GM21360 (cell line): Measurements from ENCODE around the gene NPR2.
A peak's percentile ranks its signal among the peaks of the same experiment; 100 is the strongest.

Experiments used
- ATAC-seq: cut with Tn5 transposase; IDR thresholded peaks from one replicate; pipeline ENCODE4 v1.9.1; 2021; ENCODE audit warnings: mild to moderate bottlenecking, moderate library complexity; ENCODE audit not compliant: unreplicated experiment

NPR2 gene

GRCh38 chr9:35798658-35799374, 7.4 kb downstream of the NPR2 start:
- ATAC-seq = peak; percentile 46

GRCh38 chr9:35800530-35800929, 9.1 kb downstream of the NPR2 start:
- ATAC-seq = no peak

GRCh38 chr9:35801328-35802128, 10.1 kb downstream of the NPR2 start:
- ATAC-seq = no peak

- no peak for ATAC-seq
Measured at GRCh38 chr9:35806101-35806500, 14.7 kb downstream of the NPR2 start.

- ATAC-seq = no peak
Measured at GRCh38 chr9:35808433-35808832, 17.0 kb downstream of the NPR2 start.

GRCh38 chr9:35810122-35810521, 18.7 kb downstream of the NPR2 start:
- no peak for ATAC-seq

- no peak for ATAC-seq
Measured at GRCh38 chr9:35811381-35812024, 20.1 kb downstream of the NPR2 start.

GRCh38 chr9:35812025-35812602, 20.7 kb downstream of the NPR2 start, which contains the start of gene SPAG8:
Gene SPAG8 (minus strand): TSS chr9:35812262. CDS start chr9:35812147, 115 bp downstream.
- peak; percentile 48 for ATAC-seq

- ATAC-seq = no peak
Measured at GRCh38 chr9:35813434-35814105, 22.2 kb downstream of the NPR2 start.

- ATAC-seq = peak; percentile 13
Measured at GRCh38 chr9:35814106-35814840, 22.9 kb downstream of the NPR2 start.

- peak; percentile 72 for ATAC-seq
Measured at GRCh38 chr9:35814841-35815543, 23.6 kb downstream of the NPR2 start, which contains the start of gene HINT2. Gene HINT2 (minus strand): TSS chr9:35815042. CDS start chr9:35814979, 63 bp downstream.

GRCh38 chr9:35816708-35817107, 25.3 kb downstream of the NPR2 start:
- ATAC-seq = no peak

GRCh38 chr9:35818341-35818740, 26.9 kb downstream of the NPR2 start:
- no peak for ATAC-seq

GRCh38 chr9:35820076-35820475, 28.7 kb downstream of the NPR2 start:
- no peak for ATAC-seq

GRCh38 chr9:35822926-35823325, 31.5 kb downstream of the NPR2 start:
- no peak for ATAC-seq

GRCh38 chr9:35826071-35826701, 34.8 kb downstream of the NPR2 start:
- no peak for ATAC-seq

- no peak for ATAC-seq
Measured at GRCh38 chr9:35827486-35827885, 36.1 kb downstream of the NPR2 start.

GRCh38 chr9:35828716-35829083, 37.3 kb downstream of the NPR2 start, which contains the start of gene FAM221B:
Gene FAM221B (minus strand): TSS chr9:35828732. CDS start chr9:35826161, 2,571 bp downstream.
- ATAC-seq = no peak
